Upper lobe of left lung (tissue), 4 donors: ENCODE data around the gene ACTMAP.

Experiments used
- CTCF ChIP-seq, 6 experiments: fragments of 450-650 bp in 4 of 6; fragments of 200-600 bp in 2 of 6; sonication (generic) in 2 of 6; IDR thresholded peaks; one replicate each; pipeline ENCODE4 v1.5.1; 2016 to 2019; ENCODE audit warnings: antibody characterized with exemption in 6 of 6
- POLR2A ChIP-seq, 4 donors: fragments of 450-650 bp; IDR thresholded peaks; one replicate each; pipeline ENCODE4 v1.5.1; 2016 to 2017; ENCODE audit warnings: antibody characterized with exemption in 4 of 4, mild to moderate bottlenecking in 2 of 4

GRCh38 chr19:40705362-40705651 is 45.0 kb downstream of the ACTMAP start:
- TF ChIP-seq POLR2A (IDR thresholded peaks at IDR 0.05) (no peak), CTCF (IDR thresholded peaks at IDR 0.05) (no peak)
